Left ventricle myocardium superior (tissue), 1 donor: ENCODE measurements around the gene ADAMTS2. TPM values are rescaled to one million over a fixed set of nuclear protein-coding genes. Genes with fewer than 3 reads are reported as not detected.

ENCODE experiments used
- ATAC-seq: fragments of 200-7000 bp; cut with Tn5 transposase; one replicate; pipeline ENCODE4 v1.9.1; 2020; ENCODE audit warnings: mild to moderate bottlenecking, moderate library complexity
- DNase-seq: peaks from one replicate; pipeline ENCODE4 v3.0.0-alpha.2; 2020
- intact Hi-C: fragments of 100-400 bp; cut with micrococcal nuclease; formaldehyde crosslinking; loops from one replicate; pipeline ENCODE4 v1.11.0; 2022
- total RNA-seq: library from RNA; stranded (reverse); fragmentation: NEBNext Ultra II Directional; extraction: Animal tissue kit (Norgen Biotek cat#: 25700); gene quantifications from one replicate; pipeline ENCODE4 v1.2.1, GENCODE V29; 2021
- donor health status: DM: no; HTN: yes; CAD: no; lungs with severe emphysema.

ADAMTS2 gene
- total RNA-seq, 1 donor from 2014 or later, result 4.3 TPM

- no peak for ATAC-seq
- intact Hi-C loops, result no loop called here
- no peak for DNase-seq
Measured at GRCh38 chr5:179373961-179374505, 28.8 kb upstream of the ADAMTS2 start.

GRCh38 chr5:179373101-179373934 lies 28.1 kb upstream of the ADAMTS2 start:
- intact Hi-C loops, result no loop called here
- DNase-seq (no peak), ATAC-seq (no peak)

- DNase-seq (no peak), ATAC-seq (no peak)
- intact Hi-C loops, result no loop called here
Measured at GRCh38 chr5:179371681-179372680, 26.7 kb upstream of the ADAMTS2 start.

GRCh38 chr5:179371121-179371510 lies 25.9 kb upstream of the ADAMTS2 start:
- DNase-seq (no peak), ATAC-seq (no peak)
- intact Hi-C loops, result no loop called here

- ATAC-seq, result no peak
- intact Hi-C loops, result no loop called here
- peak; percentile 20 for DNase-seq
Measured at GRCh38 chr5:179370490-179371120, 25.3 kb upstream of the ADAMTS2 start.

GRCh38 chr5:179369530-179369884 lies 24.2 kb upstream of the ADAMTS2 start:
- DNase-seq (no peak), ATAC-seq (no peak)
- intact Hi-C loops, result no loop called here

GRCh38 chr5:179368806-179369529 lies 23.7 kb upstream of the ADAMTS2 start:
- no peak for ATAC-seq
- intact Hi-C loops, result no loop called here

GRCh38 chr5:179368126-179368805 lies 23.0 kb upstream of the ADAMTS2 start:
- no peak for ATAC-seq
- peak; percentile 11 for DNase-seq
- intact Hi-C loops, result no loop called here

More at GRCh38 chr5:179368806-179369529, 23.7 kb upstream of the ADAMTS2 start:
- DNase-seq, result peak; percentile 22

GRCh38 chr5:179367491-179367890 lies 22.2 kb upstream of the ADAMTS2 start:
- intact Hi-C loops, result no loop called here
- DNase-seq (peak; percentile 18), ATAC-seq (no peak)

- no peak for ATAC-seq
Measured at GRCh38 chr5:179362355-179362754, 17.1 kb upstream of the ADAMTS2 start.

GRCh38 chr5:179361037-179361603 lies 15.9 kb upstream of the ADAMTS2 start:
- intact Hi-C loops, result no loop called here
- ATAC-seq (no peak), DNase-seq (no peak)

More at GRCh38 chr5:179362355-179362754, 17.1 kb upstream of the ADAMTS2 start:
- peak; percentile 16 for DNase-seq
- intact Hi-C loops, result no loop called here

- intact Hi-C loops, result loop anchor here (10.0 kb wide), 1 partner anchor 112 kb away; no protein-coding TSS in a partner anchor
- DNase-seq (no peak), ATAC-seq (peak; percentile 65)
Measured at GRCh38 chr5:179357031-179357430, 11.8 kb upstream of the ADAMTS2 start.

- intact Hi-C loops, result loop anchor here (10.0 kb wide), 1 partner anchor 111 kb away; no protein-coding TSS in a partner anchor
- ATAC-seq (peak; percentile 88), DNase-seq (no peak)
Measured at GRCh38 chr5:179355976-179356974, 11.0 kb upstream of the ADAMTS2 start.

- no peak for DNase-seq
- intact Hi-C loops, result loop anchor here (10.0 kb wide), 1 partner anchor 110 kb away; no protein-coding TSS in a partner anchor
- ATAC-seq, result no peak
Measured at GRCh38 chr5:179354305-179354882, 9.1 kb upstream of the ADAMTS2 start.

- no peak for ATAC-seq
- DNase-seq, result no peak
- intact Hi-C loops, result no loop called here
Measured at GRCh38 chr5:179348843-179349242, 3.6 kb upstream of the ADAMTS2 start.

GRCh38 chr5:179348011-179348530 lies 2.8 kb upstream of the ADAMTS2 start:
- DNase-seq (no peak), ATAC-seq (no peak)
- intact Hi-C loops, result no loop called here
